T47D (cell line): Measurements from ENCODE around the gene CDC42EP1.
"Not testable (repeated sequence)": the region's sequence is repeated elsewhere in the genome, so short reads cannot be mapped to it uniquely, and the experiment has no call there.

Experiments used
- DNase-seq, 2 experiments: peaks; one replicate each; pipeline versions ENCODE4 v3.0.0 to v3.0.0-alpha.2; 2011 to 2012; ENCODE audit warnings: low read depth in 1 of 2, low spot score in 1 of 2
- JUND ChIP-seq: IDR thresholded peaks from 2 replicates; pipeline ENCODE4 v1.6.1; 2012; ENCODE audit warnings: low read depth
- in situ Hi-C: cut with HindIII; loops from 2 replicates; pipeline ENCODE4 v1.10.0; 2016; ENCODE audit warnings: low sequenced_read_pairs, low pct_unique_long_range_greater_than_20kb

Gene CDC42EP1

GRCh38 chr22:37607010-37607934 is 47.0 kb downstream of the CDC42EP1 start:
- in situ Hi-C loops, result no loop called here

DNA sequence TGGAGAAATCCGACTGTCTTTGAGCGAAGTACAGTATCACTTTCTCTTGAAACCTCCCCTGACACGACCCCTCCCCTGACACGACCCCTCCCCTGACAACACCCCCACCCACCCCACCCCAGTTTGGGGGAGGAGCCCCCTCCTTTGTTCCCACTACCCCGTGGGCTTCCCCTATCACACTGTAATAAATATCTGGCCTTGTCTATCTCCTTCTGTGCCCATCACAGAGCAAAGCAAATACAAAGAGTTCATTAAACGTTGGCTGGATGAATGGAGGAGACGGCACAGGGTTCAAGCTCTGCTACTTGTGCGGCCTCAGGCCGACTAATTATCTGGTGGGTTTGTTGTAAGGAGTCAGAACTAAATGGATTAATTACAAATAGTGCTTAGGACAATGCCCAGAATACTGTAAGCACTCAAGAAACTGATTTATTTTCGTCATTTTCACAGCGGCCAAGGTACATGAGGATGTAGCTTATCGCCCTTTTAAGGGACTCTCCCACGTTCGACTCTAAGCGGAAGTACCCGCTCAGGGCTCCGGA is 47.7 kb downstream of the CDC42EP1 start:
- no peak for TF ChIP-seq JUND
- peak in 1 of 2 experiments; percentile 73 for DNase-seq
- in situ Hi-C loops, result no loop called here

More at GRCh38 chr22:37607010-37607934, 47.0 kb downstream of the CDC42EP1 start:
- TF ChIP-seq JUND, result no peak
- DNase-seq, result peak; percentile 74 to 95

GRCh38 chr22:37608477-37609239 is 48.4 kb downstream of the CDC42EP1 start, which contains the start of gene GGA1:
Gene GGA1, plus strand, starts transcription at chr22:37608834. Its CDS starts 27 bp downstream, at chr22:37608861.
- peak; percentile 80 to 95 for DNase-seq
- no peak for TF ChIP-seq JUND
- in situ Hi-C loops, result no loop called here

DNA sequence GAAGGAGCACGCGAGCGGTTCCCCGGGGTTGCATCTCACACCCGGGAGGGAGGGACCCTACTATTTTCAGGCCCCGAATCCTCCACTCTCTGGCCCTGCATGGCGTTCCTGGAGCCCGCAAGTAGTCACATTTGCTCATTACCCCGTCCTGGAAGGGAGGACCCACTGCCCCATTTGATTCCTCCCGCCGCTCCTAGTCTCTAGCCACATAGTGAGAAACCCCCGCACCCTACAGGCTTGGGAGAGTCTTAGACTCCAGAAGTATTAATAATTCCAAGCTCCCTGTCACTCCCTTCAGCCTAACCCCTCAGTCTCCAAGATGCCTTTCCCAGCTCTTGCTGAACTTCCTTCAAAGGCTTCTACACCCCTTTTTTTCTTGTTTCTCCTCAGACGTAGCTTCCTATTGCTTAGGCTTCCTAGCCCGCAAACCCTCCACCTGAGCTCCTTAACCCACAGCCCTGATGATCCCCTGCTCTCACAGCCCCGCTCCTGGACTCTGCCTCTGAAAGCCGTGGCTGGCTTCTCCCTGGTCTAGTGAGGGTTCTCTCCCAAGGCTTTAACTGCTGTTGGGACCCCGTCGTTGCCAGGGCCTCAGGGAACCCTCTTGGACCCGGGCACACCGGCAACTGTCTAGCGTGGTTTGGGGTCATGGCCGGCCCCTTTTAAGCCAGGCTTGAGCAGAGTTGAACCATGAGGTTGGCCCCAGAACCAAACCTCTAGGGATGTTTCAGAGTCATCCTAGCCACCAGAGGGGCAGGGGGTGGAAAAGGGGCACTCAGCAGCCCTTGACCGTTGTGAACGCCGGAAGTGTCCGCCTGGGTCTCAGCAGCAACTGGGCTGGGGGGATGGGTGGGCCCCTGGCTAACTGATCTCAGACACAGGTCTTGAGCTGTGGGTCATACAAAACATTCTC is 49.2 kb downstream of the CDC42EP1 start:
- in situ Hi-C loops, result no loop called here
- no peak for TF ChIP-seq JUND

DNA sequence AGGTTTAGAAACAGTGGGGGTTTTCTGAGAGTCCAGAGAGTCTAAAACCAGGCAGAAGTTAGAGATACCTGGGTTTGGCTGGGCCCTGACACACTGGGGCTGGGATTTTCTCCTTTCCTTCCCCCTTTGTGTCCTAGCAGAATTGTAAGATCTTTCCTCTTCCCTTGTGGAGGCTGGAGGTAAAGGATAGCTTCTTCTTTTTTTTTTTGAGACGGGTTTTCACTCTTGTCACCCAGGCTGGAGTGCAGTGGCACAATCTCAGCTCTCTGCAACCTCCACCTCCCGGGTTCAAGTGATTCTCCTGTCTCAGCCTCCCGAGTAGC is 49.8 kb downstream of the CDC42EP1 start:
- DNase-seq, in situ Hi-C loops: not testable (repeated sequence)

More for the DNA sequence above, 49.2 kb downstream of the CDC42EP1 start:
- DNase-seq, result no peak

DNA sequence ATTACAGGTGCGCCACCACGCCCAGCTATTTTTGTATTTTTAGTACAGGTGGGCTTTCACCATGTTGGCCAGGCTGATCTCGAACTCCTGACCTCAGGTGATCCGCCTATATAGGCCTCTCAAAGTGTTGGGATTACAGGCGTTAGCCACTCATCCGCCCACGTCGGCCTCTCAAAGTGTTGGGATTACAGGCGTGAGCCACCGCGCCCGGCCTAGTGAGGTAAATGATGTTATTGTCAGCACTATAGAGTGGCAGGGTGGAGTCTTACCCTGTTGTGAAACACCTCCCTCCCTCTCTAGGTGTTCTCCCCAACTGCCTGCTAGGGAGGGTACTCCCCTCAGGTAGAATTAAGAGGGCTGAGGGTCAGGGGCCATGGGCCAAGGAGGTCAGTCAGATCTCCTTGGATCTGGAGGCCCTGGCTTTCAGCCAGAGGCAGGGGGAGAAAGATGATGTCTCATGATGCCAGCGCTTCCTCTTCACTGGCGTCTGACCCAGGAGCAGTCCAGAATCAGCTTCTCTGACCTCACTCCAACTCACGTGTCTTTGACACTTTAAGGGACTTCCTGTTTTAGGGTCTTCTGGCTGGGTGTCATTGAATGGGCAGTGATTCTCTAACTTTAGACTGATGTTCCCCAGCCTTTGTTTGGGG is 50.3 kb downstream of the CDC42EP1 start:
- no peak for DNase-seq
- in situ Hi-C loops, result no loop called here
- no peak for TF ChIP-seq JUND

DNA sequence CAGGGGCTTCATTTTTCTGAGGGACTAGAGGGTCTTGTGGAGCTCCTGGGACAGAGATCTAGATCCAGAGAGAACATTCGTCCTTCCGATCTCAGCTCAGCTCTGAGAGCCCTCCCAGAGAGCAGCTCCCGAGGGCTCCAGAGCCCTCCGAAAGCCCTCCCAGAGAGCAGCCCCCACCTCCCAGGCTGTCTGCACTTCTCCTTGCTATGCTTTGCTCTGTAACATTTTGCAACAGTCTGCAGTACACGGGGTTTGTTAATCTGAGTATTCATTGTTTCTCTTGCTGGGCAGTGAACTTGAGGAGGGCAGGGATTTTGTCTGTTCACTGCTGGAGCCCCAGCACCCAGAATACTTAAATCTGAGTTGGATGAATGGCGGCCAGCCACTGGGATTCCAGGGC is 50.9 kb downstream of the CDC42EP1 start:
- in situ Hi-C loops, result no loop called here
- DNase-seq, result no peak
- TF ChIP-seq JUND, result no peak

GRCh38 chr22:37616201-37617083 is 56.2 kb downstream of the CDC42EP1 start:
- no peak for DNase-seq
- in situ Hi-C loops, result no loop called here
- no peak for TF ChIP-seq JUND

- no peak for TF ChIP-seq JUND
- DNase-seq, result no peak
- in situ Hi-C loops, result no loop called here
These were observed 57.2 kb downstream of the CDC42EP1 start for GRCh38 chr22:37617431-37617830.

DNA sequence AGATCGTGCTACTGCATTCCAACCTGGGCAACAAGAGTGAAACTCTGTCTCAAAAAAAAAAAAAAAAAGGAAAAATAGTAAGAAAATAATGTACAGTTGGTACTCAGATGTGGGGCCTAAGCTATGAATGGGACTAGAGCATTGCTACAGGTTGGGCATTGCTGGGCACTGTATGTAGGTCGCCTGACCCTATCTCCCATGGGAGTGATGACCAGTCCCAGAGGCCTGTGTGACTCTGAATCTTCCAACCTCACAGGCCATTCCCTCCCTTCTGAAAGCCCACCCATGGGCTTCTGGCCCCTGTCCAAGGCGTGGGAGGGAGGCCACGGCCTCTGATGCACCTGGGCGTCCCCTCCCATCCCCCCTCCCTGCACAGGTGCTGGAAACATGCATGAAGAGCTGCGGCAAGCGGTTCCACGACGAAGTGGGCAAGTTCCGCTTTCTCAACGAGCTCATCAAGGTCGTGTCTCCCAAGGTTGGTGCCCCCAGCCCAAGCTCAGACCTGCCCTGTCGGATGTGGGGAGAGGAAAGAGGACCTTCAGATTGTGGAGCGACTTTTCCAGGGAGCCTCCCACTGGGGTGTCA is 57.9 kb downstream of the CDC42EP1 start:
- no peak for TF ChIP-seq JUND
- in situ Hi-C loops, result no loop called here
- no peak for DNase-seq
